IPS-NIHi7 (cell line): ENCODE measurements around the gene PKHD1.
"Not testable (repeated sequence)": the region's sequence is repeated elsewhere in the genome, so short reads cannot be mapped to it uniquely, and the experiment has no call there.

Experiments used
- DNase-seq: peaks from one replicate; pipeline ENCODE4 v3.0.0; 2012; ENCODE audit warnings: mixed read lengths; ENCODE audit errors: extremely low spot score

PKHD1 gene

DNA sequence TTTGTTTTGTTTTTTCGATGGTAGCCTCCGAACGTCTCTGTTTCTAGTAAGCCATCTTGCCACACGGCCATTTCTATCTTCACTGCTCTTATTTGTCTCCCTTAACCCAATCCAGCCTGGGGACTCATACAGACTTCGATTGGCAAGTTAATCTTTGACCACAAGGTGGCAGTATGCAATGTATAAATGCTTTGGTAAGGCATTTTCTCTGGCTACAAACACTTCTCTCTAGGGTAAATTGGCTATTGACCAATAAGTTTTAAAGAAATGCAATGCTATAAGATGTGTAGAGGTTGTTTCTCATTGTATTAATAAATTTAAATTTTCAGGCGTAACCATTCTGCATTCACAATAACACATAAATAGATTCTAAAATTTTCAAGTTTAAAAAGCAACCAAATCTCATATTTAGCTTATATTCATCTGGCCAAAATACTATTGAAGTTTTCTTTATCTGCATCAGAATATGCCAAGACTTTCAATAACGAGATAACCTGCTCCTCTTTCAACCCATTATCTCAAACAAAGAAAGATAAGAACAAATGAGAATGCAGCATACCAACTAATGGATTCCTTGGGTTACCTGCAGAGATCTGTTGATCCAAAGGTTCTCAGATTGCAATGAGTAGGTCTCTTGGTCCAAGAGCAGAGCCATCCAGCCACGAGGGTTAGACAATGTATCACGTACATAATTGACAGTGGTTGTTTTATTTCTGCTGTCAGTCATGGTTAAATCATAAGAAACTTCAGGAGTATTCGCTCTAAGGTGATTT lies 231.9 kb downstream of the PKHD1 start:
- DNase-seq = peak; percentile 71

DNA sequence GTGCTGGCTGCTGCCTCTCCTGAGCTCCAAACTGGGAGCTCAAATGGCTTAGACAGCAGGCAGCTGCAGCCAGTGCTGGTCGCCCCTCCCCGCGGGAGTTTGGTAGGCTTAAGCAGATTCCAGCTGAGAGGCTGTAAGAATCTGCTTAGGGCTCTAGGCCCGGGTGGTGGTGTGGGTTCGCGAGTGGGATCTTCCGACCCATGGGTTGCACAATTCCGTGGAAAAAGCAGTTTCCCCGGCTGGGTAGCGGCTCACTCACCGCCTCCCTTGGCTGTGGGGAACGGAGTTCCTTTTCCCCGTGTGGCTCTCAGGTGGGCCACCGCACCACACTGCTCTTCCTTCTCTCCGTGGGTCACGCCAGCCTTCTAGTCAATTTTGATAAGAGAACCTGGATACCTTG lies 232.5 kb downstream of the PKHD1 start:
- DNase-seq = no peak

DNA sequence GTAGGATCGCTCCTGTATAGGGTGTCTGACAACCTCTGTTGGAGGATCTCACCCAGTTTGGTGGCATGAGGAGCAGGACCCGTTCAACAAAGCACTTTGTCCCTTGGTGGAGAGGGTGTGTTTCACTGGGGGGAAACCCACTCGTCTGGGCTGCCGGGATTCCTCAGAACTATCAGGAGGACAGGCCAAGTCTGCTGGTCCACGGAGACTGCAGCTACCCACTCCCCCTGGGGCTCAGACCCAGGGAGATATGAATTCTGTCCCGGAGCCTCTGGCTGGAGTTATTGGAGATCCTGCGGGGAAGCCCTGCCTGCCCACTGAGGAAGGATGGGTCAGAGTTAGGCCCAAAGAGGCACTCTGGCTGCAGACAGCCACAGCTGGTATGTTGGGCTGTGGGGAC lies 233.1 kb downstream of the PKHD1 start:
- DNase-seq = no peak

GRCh38 chr6:51853109-51853508 lies 234.3 kb downstream of the PKHD1 start:
- not testable (repeated sequence) for DNase-seq

GRCh38 chr6:51846531-51846930 lies 240.9 kb downstream of the PKHD1 start:
- DNase-seq = no peak

DNA sequence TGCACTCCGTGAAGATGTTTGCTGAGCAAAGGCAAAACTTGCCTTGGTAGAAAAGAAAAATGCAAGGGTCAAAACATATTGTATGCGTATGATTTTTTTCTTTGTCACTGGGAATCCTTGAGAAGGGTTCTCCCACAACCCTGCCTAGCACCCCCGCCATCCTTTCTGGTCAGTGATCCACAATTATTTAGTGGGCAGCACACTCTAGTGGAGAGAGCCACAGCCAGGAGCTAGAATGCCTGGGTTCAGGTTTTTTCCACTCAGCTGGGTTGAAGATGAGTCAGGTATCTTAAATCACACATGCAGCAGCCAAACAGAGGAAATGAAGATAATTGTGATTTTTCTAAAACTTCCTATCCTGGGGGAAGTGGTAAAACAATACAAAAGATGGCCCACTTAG lies 243.1 kb downstream of the PKHD1 start:
- peak; percentile 47 for DNase-seq

GRCh38 chr6:51843456-51844056 lies 243.9 kb downstream of the PKHD1 start:
- DNase-seq = no peak

DNA sequence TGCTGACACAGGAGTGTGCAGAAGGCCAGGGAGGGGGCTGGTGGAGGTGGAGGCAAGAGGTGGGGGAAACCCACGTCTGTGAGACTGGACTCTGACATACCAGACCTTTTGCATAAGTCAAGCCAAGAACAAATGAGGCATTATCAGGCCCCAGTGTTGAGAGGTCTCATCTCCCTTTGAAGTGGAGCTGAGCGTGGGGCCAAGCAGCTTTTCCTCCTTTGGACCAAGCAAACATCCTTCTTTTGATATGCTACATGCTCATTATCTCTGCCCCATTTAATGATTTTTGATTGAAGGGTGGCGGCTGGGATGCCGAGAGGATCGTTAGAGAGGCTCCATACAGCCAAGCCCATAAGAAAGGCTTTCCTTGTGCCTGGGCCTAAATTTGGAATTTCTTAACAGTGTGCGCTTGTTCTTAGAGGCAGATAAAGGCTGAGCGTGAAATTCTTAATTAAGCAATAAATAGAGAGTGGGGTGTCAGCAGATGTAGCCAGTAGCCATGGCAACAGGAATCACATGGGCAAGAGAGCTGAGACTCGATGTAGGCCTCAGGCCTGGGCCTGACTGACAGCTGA lies 244.5 kb downstream of the PKHD1 start:
- peak; percentile 12 for DNase-seq

DNA sequence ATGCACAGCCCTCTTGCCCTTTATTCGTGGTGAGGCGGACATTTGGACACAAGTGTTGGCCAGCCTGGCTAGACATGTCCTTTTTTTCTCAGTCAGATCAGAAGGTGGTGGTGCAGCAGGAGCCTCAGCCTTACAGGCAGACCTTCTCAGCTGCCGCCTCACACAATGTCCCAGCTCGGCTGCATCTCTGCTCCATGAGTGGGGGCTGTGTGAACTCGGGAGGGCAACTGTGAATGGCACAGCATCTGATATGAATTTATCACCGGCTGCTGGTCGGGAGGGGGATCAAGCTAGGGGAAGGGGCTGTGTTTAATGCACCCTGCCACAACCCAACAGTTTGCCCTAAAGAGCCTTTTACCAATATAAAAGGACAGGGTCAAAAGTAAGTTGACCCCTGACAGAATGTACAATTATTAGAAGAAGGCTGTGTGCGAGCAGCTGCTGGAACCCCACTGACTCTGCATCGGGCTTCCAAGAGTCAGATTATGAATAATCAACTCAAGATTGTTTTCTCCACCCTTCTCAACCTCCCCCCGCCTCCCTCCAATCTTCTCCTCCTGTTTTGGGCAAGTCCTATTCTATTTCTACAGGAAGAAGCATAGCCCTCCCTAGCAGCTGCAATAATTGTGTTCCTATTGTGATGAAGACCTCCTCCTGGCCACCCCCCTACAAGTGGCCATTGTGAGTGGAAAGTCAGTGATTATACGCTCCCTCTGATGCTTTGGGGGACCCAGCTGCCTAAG lies 245.2 kb downstream of the PKHD1 start:
- no peak for DNase-seq

DNA sequence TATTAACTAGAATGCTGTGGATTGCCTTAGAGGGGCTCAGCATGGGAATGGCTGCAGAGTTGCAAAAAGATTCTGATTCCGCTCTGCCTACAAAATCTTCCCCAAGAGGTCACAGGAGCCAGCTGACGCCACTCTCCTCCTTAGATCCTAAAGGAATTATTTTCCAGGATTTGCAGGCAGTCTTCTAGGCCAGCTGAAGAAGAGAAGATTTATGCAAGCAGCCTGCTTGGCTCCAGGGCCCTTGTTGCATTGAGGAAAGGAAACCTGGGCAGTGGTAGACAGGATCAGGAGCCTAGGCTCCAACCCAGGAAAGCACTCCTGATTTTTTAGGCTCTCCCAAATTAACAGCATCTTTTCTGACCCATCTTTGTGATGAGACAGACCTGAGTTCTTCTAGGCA lies 245.8 kb downstream of the PKHD1 start:
- DNase-seq = peak; percentile 14

GRCh38 chr6:51839726-51840374 lies 247.6 kb downstream of the PKHD1 start:
- no peak for DNase-seq

GRCh38 chr6:51830666-51831065 lies 256.7 kb downstream of the PKHD1 start:
- no peak for DNase-seq

GRCh38 chr6:51827580-51827979 lies 259.8 kb downstream of the PKHD1 start:
- DNase-seq = no peak

DNA sequence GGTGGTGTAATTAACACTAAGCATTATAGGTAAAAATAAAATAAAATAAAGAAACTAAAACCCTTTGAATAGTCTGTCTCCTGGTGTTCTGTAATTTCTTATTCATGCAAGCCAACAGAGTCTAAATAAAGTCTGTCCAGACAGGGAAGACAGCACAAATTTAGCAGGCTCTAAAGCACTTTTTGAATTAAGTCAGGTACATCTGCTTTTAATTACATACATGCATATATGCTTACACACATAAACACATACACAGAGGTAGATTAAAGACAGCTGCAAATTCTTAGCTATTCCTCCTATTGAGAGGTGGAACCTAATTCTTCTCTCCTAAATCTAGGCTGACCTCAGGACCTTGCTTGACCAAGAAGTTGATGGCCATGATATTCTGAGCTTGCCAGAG lies 262.5 kb downstream of the PKHD1 start:
- DNase-seq = no peak

GRCh38 chr6:51820555-51820954 lies 266.9 kb downstream of the PKHD1 start:
- DNase-seq = no peak

GRCh38 chr6:51818520-51819022 lies 268.8 kb downstream of the PKHD1 start:
- DNase-seq = no peak

DNA sequence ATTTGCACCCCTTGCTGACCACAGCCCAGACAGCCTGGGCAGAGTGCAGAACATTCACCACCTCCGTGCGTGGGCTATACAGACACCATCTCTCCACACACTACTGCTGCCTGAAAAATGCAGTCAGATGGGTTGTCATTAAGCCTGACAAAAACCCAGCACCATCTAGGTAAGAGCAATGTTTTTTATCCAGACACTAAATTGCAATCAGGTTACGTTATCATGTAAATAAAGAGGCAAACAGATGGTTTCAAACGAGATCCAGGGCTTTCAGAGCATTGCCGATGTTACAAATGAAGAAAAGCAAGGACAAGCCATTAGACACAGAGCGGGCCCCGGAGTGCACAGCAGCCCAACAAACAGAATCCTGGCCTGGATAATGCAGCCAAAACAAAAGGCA lies 269.6 kb downstream of the PKHD1 start:
- DNase-seq = no peak

DNA sequence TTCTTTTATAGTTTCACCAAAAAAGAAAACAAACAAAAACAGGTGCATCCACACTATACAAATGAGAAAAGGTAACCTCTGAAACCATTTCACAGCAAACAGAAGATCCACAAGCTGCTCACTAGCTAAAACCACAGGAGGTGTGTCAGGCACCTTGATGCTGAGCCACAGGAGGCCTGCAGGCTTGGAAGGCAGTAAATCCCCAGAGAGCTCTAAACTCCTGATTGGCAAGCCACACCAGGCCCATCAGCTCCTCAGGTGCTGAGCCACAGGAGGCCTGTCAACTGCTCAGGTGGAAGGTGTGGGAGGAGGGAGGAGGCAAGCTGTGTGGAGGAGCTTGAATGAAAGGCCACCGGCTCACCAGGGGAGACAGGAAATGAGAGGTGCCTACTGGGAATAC lies 273.0 kb downstream of the PKHD1 start:
- DNase-seq = peak; percentile 59

GRCh38 chr6:51813904-51814303 lies 273.5 kb downstream of the PKHD1 start:
- no peak for DNase-seq

DNA sequence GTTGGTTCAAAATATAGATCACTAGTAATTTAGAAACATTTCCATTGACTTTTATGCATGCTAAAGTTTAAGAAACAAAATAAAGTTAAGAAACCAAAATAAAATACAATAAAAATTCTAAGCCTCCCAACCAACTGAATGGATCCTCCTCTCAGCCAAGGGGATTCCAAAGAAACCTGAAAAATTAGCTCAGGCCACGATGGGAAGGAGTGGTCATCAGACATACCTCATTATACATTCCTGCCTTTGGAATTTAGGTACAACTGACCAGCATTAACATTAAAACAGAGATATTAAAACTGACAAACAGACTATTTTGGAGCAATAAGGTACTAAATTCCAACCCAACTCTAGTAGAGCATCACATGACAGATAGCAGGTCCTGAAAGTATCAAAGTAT lies 275.2 kb downstream of the PKHD1 start:
- no peak for DNase-seq

DNA sequence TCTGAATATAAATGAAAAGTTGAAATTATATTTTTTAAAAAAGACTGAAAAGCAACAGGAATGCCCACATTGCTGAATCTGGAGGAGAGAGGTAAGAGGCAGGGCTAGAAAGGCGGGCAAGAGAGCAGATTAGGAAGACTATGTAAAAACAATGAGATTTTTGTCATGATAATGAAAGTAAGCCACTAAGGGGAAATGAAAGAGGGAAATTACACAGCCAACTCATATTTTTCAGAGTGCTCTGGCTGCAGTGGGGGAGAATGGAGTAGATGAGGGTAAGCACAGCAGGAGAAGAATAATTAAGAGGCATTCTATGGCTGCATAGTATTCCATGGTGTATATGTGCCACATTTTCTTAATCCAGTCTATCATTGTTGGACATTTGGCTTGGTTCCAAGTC lies 281.9 kb downstream of the PKHD1 start:
- DNase-seq = no peak

DNA sequence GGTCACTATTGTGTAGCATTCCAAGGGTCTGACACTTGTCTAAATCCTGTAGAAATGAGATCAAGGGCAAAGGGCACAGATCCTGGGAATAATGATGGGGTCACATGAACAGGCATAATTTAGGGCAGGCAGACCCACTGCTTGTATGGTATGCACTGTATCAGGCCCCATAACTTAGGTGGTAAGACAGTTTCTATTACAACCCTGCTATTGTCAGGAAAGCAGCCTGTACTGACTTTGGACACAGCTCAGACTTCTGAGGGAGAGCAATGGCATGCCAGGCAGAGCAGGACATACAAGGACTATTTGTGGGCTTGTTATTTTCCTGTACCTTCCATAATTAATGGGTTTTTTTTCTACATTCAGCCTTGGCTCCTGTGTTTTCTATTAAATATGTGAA lies 286.8 kb downstream of the PKHD1 start:
- DNase-seq = no peak
